Effector CD8-positive, alpha-beta T cell (primary cell): ENCODE data around the gene B4GALT1.

ENCODE experiments used
- DNase-seq: peaks from one replicate; lab custom pipeline; 2025; lab: John Stamatoyannopoulos, UW

B4GALT1 gene

DNA sequence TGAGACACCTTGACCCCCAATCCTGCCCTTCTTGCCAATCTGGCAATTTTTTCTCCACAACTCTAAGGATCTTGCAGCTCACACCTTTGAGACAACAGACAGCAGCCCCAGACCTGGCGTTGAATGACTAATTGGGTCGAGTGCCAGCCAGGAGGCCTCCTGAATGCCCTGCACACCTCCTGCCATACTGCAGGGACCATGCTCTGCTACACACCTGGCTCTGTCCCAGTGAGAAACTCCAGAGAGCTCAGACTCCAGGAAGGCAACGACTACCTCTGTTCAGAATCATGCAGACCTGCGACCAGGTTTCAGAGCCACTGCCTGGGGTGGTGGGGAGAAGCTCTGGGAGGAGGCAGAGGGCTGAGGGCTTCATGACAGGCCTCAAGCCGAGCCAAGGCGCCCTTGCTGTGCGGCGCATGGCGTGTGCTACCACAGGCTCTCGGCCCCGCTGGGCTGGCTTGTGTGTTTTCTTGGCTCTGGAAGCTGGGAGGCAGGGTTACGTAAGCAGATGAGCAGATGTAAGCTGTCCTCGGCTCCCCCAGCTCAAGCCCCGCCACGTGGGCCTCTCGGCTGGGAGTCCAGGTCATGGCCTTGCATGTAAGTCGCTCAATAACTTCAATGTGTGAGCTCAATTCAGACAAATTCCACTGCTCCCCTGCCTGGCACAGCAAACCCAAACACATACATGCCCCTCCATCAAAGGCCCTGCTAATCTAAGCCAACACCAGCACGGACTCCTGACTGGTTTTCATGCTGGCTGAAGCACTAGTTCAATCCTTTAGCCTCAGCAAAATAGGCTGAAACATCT lies 27.5 kb downstream of the B4GALT1 start:
- DNase-seq, result no peak

DNA sequence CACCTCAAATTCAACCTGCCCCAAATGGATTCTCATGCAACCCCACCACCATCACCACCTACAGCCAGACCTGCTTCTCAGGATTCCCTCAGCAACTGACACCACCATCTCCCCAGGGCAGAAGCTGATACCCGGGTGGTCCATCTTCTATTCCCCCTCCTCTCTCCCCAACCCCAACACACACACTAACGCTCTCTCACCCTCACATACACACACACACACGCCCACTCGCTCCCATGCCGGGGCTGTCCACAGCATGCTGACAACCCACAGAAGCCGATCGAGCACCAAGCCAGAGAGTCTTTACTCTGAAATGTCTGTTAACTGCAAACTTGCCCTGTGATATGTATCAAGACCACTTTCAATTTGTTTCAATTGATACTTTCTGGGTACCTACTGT lies 28.4 kb downstream of the B4GALT1 start:
- DNase-seq, result no peak

DNA sequence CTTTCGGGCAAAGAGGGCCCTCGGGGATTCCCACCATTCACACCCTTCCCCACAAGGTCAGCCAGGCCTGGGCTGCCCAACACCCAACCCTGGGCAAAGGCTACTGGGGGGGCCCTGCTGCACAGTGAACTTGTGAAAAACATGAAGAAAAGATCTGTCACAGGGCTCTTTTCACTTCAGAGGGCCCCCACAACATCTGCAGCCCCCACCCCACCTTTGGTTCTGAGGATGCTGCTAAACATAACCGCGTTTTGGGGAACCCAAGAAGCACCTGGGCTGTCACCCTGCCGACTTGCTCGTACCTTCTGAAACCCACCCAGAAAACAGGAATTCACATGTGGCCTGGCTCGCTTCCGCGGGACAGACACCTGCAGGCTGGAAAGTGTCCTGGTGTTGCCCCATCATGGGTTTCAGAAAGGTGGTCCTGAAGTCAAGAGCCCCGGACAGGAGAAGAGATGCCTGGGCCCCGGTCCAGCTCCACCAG lies 29.3 kb downstream of the B4GALT1 start:
- no peak for DNase-seq

DNA sequence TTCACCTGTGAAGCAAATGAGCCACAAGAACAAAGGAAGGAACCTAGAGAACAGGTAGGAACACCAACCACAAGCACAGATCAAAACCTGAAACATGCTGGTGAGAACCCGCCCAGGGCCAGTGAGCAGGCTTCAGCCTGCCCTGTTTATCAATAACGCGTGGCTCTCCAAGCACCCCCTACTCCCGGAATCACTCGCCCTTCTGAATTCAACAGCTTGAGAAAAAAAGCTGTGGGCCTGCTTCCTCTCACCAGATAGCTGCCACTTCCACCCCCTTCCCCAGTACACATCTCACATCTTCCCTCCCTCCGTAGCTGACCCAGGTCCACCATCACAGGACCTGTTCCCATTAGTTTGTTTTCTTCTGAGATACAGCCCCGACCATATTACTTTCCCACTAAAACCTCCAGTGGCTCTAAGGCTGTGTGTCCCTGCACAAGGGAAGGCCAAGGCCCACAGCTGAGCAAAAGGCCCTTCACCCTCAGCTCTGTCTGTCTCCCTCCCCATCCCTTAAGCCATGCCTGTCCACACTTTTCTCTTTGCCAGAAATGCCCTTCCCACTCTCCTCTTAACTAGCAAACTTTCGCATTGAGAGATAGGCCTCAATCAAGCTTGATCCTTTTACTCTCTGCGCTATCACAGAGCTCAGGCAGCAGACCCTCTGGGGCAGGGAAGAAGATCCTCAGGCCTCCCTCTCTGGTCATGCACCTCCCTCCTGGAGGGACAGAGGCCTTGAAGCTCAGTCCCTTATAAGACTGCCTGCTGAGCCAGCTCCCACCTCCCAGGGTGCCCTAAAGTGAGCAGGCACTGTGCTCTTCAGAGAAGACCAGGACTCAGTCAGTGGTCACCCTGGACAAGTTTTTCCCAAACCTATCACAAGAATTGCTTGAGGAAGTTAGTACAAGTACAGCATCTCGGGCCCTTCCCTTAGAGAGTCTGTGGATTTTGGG lies 30.1 kb downstream of the B4GALT1 start:
- DNase-seq, result no peak

DNA sequence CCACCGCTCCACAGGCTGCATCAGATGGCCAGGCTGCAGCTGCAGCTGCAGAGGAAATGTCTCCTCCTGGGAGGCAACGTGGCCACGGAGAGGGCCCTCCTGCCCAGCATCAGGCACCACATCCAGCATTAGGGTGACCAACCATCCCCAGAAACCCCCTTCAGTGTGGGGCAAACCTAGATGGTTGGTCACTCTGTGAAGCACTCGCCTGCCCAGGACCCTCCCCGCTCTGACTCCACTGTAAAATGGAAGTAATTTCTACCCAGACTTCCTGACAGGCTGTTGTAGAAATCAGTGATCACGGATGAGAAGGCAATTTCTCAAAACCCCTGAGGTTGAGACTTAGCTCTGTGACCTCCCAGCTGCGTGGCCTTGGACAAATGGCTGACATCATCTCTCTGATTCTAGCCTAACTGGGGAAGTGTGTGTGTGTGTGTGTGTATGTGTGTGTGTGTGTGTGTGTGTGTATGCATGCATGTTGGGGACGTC lies 31.6 kb downstream of the B4GALT1 start:
- no peak for DNase-seq

DNA sequence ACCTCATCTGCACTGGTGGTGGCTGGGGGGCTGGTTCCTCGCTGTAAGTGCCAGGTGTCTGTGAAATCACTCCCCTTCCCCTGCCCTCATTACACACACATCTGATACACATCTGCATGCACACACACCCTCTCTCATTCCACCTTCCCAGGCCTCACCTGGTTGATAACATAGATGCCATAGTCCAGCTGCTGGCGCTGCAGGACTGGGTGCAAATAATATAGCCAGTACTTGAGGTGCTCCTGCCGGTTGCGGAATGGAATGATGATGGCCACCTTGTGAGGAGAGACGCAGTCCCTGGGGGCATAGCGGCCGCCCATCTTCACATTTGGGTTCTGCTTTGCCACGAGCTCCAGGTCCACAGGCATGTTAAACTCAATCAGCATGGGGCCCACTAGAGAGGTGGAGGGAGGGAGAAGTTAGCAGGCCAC lies 32.1 kb downstream of the B4GALT1 start:
- no peak for DNase-seq

DNA sequence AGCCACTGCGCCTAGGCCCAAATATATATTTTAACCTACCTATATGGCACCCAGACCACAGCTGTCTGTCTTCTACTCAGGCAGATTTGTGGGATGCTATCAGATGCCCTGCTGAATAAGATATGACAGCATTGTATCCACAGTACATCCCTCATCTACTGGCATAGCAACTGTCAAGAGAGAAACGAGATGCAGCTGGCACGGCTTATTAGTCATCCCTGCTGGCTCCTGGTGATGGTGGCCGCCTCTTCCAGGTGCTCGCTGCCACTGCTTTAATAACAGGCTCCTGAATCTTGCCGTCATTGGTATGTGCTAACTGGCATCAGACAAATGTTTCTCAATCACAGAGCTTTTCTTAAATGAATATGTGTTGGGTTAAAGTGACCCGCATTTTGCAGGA lies 34.0 kb downstream of the B4GALT1 start:
- DNase-seq, result no peak

DNA sequence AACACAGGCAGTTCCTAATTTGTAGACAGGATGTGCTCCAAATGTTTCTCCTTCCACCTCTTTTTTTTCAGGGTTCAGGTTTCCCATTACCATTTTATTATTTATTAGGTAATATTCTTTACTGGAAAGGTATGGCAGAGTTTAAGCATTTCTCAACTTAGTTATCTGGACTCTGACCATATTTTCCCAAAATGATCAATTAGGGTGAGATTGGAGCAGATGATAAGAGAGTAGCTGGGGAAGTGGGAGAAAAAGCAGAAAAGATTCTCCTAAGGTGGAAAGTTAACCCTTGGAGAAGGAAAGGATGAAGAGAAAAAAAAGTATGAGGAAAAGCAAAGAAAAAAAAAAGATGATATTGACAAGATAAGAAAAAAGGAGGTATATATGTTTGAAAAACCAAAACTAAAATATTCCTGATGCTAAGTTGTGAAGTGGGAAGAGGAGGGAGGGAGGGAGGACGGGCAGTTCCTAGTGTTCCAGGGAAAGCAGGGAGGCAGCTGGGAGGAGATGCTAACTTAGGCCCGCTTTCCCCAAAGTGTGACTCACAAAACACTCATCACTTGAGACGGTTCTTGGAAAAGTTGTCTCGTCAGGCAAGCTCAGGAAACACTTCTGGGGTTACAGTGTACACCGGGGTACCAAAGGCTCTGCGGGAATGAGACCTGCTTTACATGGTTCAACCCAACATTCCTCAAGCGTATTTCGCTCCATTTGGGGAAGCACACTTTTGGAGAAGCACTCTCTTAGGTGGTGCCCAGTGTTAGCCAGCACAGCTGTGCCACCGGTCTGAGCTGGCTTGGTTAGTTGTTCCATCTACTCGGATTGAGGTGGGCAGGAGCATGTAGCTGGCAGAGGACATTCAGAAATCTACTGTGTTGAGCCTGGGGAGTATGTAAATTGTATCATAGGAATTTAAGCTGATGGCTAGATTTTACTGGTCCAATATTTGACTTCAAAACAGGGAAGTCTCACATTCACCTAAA lies 35.1 kb downstream of the B4GALT1 start:
- DNase-seq, result no peak

DNA sequence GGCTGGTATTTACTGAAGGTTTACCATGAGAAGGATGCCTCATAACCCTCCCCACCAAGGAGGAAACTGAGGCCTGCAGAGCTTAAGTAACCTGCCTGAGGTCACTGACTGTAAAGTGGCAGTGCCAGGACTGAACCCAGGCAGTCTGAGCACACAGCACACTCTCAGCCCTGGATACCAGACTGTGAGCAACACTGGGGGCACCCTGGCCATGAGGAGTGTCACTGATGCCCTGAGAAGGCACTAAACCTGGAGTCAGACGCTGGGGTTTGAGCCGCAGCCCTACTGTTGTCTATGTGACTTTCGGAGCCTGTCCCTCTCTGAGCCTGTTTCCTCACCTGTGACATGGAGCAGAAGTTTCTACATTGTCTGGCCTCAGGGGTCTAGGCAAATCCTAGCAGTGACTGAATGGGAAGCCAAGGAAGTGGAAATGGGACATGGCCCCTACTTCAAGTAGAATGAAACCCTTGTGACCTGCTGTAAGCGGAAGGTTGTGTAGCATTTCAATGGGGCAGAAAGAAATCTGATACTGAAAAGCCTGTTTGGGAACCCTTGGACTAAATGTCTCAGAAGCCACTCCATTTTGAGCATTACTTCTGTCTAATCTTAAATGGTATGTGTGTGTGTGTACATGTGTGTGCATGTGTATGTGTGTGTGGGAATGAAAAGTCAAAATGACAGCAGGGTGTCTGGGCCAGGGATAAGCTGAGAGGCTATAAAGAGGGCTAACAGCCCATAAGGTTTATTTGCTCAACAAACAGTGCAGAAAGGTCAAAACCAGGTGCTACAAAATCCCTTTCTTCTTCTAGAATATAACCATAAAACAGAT lies 36.0 kb downstream of the B4GALT1 start:
- DNase-seq, result no peak

DNA sequence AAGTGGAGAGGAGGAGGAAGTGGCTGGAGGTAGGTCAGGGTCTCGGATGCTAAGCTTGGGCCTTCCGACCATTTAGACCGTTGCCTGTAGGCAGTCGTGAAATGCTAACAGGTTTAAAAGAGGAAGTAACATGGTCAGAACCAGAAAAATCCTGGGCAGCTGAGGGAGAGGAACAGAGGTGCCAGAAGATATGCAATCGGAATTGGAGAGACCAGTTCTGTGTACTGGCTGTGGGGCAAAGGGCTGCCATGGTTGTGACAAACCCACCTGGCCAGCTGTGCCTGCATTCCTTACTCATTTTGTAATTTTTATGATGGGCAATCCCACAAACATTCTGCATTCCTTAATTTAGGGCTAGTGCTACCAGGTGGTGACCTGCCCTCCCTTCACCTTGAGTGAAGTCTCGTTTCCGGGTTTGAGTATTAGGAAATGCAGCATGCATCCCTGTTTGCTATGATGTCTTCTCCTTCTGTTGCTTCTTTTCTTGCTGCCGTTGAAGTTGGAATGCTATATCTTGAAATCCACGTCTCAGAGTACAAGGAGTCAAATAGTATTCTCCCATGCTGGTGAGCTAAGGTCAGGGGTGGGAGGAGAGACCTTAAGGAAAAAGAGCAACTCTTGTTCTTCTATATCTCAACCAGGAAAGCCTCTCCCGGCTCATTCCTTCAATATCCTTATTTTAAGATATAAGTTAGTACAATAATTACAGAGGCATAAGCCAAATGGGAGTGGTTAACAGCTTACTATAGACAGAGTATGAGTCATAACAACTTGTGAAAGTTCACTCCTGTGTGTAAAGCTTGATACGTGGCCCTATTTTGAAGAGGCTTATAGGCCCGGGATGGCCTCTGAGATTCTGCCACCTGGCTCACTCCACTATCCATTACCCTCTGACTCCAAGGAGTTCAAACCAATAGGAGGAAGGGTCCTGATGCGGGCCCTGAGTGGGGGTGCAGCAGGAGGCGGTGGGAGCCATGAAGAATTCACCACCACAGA lies 37.0 kb downstream of the B4GALT1 start:
- no peak for DNase-seq

DNA sequence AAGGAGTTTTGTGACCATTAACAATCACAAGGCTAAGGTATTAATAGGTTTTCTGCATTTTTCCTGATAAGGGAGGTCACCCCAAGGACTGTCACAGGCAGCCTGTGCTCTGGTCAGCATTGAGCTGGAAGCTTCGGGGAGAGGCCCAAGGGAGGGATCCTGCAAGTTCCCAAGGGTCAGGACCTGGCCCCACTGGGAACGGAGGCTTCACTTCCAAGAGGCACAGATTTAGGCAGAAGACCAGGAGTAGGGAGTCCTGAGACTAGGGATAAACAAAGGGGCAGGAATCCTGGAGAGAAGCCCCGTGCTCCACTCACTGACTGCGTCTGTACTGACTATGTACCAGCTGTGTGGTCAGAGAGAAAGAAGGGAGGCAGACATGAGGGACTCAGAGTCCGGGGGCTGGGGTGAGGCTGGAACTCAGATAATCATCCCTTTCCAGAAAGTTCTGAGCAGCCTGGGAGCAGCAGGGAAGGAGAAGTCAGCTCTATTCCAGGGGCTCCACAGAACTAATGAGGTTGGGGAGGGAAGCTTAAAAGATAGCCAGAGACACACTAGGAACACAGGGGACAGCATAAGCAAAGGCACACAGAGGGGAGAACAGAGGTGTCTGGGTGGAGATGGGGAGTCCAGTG lies 37.8 kb downstream of the B4GALT1 start:
- DNase-seq, result no peak

DNA sequence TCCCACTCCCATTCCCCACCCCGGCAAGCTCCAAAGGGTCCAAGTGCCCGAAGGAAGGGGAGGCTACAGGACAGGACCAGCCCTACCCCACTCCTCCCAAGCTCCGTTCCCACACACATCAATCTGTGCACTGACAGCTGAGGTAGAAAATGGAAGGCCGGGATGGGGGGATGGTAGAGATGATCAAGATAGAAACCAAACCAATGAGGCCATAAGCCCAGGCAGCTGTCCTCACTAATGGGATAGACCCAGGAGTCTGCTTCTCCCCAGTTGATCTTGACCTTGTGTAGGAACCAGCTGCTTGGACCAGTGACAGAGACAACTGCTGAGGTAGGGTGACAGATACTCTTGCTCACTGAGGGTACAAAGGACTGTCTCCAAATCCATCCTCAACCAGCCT lies 38.6 kb downstream of the B4GALT1 start:
- DNase-seq, result no peak

DNA sequence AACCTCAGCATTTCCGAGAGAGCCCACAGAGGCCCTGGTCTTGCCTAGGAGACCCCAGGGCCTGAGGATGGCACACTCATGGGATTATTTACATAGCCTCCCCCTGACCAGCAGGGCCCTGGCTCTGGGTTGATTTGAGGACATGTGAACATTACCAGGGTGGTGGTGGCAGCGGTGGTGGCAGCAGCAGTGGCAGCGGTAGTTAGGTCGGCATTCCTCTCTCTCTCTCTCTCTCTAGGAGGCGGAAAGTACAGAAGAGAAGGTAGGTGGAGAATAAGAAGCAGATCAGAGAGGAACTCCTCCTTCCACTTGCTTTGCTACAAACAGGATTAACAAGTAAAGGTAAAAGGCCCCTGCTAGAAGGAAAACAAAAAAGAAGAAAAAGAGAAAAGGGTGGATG lies 39.3 kb downstream of the B4GALT1 start:
- DNase-seq, result no peak

DNA sequence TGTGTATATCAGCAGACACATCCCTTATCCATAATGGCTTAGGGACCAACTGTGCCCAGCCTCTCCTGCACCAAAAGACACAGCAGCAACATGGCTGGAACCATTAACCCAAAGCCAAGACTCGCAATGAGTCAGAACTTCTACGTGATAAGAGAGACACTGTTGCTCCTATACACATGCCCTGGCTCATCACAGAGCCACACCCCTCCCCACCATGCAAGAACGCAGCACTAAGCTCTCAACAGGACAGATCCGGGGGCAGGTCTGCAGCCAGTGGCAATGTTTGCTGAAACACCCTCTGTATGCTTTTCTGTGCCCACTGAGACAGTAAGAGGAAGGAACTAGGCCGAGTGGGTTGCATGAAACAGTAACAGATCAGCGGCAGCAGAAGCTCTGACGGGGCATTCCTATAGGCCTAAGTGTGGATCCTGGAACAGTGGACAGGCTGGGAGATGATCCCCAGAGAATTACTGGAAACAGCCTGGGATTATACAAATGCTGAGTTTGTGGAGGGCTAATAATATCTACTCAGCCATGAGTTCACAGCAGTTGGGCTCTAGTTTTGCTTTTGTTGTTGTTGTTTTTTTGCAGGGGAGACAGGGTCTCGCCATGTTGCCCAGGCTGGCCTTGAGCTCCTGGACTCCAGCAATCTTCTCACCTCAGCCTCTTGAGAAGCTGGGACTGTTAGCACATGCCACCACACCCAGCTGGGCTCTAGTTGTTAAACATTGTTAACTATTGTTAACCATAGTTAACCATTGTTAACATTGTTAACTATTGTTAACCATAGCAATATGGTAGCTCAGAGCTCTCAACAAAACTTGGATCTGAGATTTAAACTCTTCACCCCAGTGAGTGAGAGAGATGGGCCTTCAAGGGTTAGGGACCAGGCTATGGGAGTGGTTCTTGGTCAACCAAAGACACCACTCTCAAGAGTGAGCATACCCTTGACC lies 41.0 kb downstream of the B4GALT1 start:
- no peak for DNase-seq

DNA sequence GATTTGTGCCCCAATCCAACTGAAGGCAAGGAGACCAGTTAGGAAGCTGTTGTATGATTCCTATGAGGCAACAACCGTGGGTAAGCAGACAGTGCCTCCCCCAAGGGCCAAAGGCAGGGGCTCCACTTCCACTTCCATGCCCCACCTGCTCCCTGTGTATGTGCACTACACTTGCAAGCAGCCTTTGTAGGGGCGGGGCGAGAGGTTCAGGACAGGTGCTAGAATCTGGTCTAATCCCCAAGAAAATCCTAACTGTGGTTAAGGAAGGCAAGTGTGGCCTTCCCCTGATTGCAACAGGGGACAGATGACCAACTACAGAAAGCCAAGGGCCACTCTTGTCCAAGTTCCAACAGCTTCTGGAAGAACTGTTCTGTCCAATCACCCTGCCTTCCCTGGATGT lies 41.7 kb downstream of the B4GALT1 start:
- no peak for DNase-seq

DNA sequence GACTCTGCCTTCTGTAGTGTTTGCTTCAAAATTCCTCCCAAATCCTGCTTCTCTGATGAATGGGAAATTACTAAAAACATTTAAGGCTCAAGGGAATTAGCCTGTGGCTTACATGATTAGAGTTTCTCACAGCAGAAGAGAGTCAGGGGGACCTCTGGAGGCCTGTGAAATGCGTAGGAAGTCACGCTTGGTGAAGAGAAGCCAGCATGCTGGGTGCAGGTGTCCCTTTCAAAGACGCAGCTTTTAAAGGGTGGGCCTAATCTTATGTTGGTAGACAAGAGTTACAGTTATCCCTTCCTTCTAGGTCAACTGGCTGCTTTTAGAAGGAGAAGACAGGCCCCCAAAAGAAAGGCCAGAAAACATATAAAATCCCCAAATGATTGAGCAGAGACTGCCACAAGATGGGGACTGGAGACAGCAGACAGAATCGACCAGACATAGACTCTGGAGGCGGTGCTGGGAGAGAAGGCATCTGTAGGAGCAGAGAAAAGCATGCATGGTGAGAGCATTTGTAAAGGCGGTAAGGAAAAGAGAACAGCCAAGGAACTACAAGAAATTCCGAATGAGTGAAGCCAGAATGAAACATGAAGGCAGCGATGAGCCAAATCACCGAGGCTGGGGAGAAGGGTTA lies 42.3 kb downstream of the B4GALT1 start:
- DNase-seq, result no peak

DNA sequence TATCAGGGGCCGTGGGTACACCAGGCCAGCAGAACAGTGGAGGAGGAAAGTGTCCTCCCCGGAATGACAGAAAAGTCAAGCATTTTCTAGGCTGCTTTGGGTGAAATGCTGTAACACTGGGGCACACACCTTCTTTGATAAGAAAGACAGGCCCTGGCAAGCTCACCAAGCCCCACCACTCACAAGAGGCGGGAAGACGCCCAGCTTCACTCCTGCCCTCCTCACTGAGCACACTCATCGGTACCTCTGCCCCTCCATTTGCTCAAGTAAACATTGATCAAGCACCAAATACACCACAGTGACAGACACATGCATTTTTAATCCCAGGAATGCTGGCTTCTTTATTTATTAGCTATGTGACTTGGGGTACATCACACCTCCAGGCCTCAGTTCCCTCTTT lies 43.1 kb downstream of the B4GALT1 start:
- DNase-seq, result no peak
